NCI-H510A (cell line): ENCODE data around the gene GRIA1.
A peak's percentile ranks its signal among the peaks of the same experiment; 100 is the strongest.
"Not testable (repeated sequence)": the region's sequence is repeated elsewhere in the genome, so short reads cannot be mapped to it uniquely, and the experiment has no call there.

Experiments used
- DNase-seq: peaks from one replicate; lab custom pipeline; 2025; lab: John Stamatoyannopoulos, UW

GRIA1 gene

DNA sequence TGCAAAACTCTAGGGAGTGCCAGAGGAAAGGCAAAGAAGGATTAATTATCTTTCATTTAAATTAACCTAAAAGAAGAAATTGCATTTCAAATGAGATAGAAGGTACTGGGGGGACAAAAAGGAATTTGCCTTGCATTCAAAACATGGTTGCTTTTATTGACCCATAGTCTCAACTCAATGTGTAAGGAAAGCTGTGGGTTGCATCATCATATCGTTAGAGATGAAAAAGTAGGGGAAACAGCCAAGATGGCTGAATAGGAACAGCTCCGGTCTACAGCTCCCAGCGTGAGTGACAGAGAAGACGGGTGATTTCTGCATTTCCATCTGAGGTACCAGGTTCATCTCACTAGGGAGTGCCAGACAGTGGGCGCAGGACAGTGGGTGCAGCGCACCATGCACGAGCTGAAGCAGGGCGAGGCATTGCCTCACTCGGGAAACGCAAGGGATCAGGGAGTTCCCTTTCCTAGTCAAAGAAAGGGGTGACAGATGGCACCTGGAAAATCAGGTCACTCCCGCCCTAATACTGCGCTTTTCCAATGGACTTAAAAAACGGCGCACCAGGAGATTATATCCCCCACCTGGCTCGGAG is 232.6 kb downstream of the GRIA1 start:
- DNase-seq: not testable (repeated sequence)

DNA sequence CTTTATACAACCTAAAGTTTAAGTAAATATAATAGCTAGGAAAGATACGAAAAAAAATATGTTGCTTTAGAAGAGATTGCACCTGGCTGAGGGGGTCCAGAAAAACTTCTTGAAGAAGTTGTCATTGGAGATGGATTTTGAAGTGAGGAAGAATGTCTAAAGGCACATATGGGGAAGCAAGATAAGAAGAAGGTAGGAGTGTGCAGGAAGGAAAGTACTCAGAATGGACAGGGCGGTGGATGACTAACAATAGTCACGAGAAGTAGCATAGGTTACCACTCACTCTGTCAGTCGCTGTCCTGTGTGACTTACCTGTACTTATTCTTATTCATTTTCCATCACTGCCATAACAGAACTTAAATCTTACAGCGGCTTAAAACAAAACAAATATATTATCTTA is 251.6 kb downstream of the GRIA1 start:
- no peak for DNase-seq

GRCh38 chr5:153744751-153745150 is 254.3 kb downstream of the GRIA1 start:
- no peak for DNase-seq

- no peak for DNase-seq
Measured at GRCh38 chr5:153745778-153746395, 255.4 kb downstream of the GRIA1 start.

GRCh38 chr5:153746440-153746839 is 256.0 kb downstream of the GRIA1 start:
- no peak for DNase-seq

- no peak for DNase-seq
Measured at GRCh38 chr5:153748823-153749222, 258.4 kb downstream of the GRIA1 start.

- DNase-seq: peak; percentile 39
Measured at GRCh38 chr5:153749960-153750359, 259.5 kb downstream of the GRIA1 start.

DNA sequence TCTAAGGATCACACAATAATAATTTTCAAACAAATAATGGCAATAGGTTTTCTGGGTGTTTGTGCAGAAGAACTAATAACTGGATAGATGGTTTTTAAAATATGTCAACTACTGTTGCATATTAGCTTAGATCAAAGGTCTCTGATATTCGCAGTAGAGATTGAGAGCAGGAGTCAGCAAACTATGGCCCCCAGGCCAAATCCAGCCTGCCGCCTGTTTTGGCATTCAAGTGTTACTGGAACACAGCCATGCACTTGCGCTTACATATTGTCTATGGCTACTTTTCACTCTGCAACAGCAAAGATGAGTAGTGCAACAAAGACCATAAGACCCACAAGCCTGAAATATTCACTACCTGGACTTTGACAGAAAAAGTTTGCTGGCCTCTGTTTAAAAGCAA is 260.8 kb downstream of the GRIA1 start:
- no peak for DNase-seq

- DNase-seq: no peak
Measured at GRCh38 chr5:153752890-153753289, 262.4 kb downstream of the GRIA1 start.

- no peak for DNase-seq
Measured at GRCh38 chr5:153753645-153754432, 263.4 kb downstream of the GRIA1 start.

- no peak for DNase-seq
Measured at GRCh38 chr5:153755913-153756500, 265.5 kb downstream of the GRIA1 start.

DNA sequence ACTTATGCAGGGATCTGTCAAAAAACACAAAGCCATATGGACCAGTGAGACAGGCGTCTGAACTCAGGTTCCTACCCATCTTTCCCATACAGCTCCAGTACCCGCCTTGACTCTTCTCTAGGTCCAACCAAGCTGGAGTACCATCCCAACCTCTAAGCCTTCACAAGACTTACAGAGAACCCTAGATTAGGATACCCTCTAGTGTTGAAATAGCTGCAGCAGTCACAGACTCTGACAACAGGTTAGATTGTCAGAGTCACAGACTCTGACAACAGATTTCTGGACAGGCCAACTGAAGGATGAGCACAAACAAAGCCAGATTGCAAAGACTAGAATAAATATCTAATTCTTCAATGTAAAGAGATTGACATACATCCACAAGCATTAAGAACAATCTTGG is 266.1 kb downstream of the GRIA1 start:
- no peak for DNase-seq

- no peak for DNase-seq
Measured at GRCh38 chr5:153765987-153766386, 275.5 kb downstream of the GRIA1 start.

DNA sequence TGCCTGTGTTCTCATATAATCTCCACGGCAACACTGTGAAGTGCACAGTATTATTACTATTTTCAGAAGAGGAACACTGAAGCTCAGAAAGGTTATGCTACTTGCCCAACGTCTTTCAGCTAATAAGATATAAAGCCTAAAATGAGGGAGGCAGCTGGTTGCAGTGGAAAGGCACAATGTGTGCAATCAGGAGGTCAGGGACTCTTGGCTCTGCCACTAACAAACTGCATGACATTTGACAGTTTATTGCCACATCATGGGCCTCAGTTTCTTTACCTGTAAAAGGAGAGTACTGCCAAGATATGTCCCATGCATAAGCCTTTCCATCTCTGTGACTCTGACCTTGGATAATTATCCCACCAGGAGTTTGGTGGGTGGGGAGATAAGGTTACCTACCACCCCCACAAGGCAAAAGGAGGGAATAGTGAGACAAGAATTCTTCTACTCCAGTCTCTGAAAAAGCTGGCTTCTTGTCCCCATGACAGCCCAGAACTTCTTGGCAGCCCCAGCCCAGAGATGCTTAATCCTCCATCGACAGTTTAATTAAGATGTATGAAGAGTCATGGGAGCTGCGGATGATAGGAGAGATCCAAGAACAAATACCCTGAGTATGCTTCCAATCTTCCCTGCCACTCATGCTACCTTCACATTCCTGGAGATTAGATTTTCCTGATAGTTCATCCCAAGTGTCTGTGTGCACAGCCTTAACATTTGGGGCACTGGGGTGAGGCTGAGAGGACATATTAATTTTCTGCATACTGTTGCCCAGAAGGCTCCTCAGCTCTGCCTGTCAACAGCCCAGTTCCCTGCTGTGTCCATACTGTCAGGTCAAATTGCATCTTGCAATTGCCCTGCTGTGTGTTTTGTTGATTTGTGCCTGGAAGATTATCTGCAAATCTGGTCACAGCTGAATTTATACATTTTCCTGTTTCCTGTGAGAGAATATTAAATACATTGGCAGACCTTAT is 277.0 kb downstream of the GRIA1 start:
- no peak for DNase-seq

DNA sequence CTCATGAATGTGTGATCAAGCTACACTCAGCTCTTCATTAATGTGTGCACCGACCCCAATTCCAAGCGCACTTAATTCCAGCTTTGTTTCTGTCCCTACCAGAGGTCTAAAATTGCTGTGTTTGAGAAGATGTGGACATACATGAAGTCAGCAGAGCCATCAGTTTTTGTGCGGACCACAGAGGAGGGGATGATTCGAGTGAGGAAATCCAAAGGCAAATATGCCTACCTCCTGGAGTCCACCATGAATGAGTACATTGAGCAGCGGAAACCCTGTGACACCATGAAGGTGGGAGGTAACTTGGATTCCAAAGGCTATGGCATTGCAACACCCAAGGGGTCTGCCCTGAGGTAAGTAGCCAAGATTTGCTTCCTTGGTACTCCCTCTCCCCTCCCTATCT is 279.6 kb downstream of the GRIA1 start:
- no peak for DNase-seq

DNA sequence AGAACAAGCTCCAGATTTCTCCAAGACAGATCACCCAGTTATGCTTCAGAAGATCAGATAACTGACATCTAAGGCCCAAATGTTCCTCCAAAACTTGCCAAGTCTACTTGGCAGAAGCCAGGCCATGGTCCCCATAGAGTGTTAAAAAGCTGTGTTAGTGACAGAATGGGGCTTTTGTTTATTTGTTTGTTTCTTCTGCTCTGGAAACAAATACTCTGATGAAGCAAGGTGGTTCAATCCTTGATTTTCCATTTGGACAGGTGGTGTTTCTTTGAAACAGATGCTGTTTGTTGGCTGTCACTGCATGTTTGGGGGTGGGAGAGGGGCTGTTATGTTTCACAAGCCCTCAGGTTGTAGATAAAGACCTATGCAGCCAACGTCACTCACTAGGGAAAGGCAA is 284.2 kb downstream of the GRIA1 start:
- no peak for DNase-seq

DNA sequence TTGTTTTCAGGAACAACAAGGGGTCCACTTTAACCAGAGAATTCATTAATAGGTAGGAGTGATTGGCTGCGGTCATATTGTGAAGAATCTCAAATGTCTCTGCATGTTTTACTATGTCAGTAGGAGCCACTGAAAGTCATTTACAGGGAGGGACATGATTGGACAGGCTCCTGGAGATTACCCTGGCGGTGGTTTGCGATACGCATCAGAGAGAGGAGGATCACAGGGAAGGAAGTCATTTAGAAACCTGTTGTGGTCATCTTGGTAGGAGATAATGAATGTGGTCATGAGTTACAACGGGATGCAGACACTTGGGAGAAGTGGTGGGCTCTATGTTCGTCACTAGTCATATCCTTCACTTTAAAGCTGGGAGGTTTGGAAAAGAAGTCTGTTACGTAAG is 285.5 kb downstream of the GRIA1 start:
- no peak for DNase-seq

DNA sequence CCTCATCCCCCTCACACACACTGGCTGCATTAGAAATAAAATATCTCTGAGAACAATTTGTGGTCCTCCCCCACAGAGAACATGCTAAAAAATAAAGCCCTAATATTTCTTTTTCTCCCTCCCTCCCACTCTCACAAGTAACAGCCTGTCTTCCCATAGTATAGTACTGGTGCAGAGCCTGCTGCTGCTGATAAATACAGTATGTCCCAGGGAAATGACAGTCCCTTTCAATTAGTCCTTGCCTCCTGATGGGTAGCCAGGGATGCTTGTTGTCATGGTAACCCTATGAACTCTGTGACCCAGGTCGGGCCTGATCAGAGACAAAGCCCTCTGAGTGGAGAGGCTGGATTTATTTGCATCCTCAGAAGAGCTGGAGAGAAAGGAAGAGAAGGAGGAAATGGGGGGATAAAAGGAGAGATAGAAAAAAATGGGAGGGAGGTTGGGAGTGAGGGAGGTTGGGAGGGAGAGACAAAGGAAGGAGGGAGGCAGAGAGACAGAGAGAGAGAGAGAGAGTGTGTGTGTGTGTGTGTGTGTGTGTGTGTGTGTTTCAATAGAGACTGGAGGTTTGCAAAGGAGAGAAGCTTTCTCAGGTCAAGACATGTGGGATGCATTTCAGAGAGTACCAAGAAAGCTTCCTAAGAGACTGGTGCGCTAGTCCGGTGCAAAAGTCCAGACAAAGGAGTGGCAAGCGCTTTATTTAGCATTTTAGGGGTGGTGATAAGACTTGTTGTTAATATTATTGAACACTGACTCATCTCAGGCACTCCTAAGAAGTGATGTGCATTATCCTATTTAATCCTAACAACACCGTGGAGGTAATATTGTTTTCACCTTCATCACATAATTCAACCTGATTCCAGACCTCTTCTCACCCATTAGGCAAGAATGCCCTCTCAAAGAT is 287.5 kb downstream of the GRIA1 start:
- no peak for DNase-seq

DNA sequence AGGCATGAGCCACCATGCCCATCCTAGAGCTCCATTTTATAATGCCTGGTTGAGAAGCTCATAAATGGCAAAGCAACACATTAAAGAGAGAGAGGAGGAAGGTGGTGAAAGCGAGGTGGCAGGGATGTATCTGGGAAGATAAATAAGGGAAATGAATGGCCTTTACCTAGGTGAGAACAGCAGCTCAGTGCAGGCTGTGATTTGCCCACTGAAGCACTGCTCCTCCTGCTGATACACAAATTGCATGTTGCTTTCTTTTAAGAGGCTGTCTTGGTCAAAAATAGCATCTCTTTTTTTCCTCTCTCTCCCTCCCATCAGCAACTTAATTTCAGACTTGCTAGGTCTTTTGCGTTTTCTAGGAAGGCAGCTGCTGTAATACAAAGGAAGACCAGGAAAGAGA is 289.4 kb downstream of the GRIA1 start:
- no peak for DNase-seq

DNA sequence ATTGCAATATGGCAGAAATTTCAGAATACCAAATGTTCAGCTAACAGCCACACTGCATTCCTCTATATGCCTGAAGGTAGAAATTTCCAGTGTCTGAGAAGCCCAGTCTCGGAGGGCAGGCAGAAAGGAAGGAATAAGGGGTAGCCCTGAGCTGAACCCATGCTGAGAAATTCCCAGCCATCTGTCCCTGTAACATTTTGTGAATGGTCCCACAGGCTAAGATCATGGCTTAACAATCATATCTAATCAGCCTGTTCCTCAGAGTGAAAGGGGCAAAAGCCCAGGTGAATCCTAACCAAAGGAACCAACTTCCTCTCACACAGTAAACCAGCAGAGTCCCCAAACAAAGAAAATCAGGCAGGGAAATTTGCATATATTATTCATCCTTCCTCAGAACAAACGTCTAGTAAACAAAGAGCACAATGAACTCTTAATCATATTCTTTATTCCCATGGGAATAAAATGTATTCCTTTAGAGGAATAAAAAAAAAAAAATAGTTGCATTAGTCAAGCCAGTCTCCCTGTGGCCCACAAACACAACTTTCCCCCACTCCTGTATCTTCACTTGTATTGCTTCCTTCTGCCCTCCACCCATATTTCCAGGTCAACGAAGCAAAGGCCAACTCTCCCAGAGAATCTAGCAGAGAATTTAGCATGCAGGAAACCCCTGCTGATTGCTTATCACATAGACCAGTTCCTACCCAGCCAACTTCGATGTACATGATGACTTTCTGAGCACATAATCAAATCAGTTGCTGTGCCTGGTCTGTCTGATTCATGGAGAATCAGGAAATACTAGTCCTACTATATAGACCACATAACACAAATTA is 290.6 kb downstream of the GRIA1 start:
- DNase-seq: no peak
